Measurements from ENCODE around the gene SMARCE1.

Gene SMARCE1

GRCh38 chr17:40679523-40679907 lies 31.9 kb upstream of the SMARCE1 start:
- no peak overlapping the region for H2AK5ac ChIP-seq (ENCODE audit: low read length, severe bottlenecking)
- no peaks in the 10 kb centered on the region for H3K9me3 ChIP-seq (ENCODE audit: control insufficient read depth, low read length)
- no peak overlapping the region for H2BK5ac ChIP-seq (ENCODE audit: low read depth, low read length, poor library complexity, severe bottlenecking)
- H3K18ac ChIP-seq (ENCODE audit: low read depth in 1 of 2, low read length in 2 of 2): no peak overlapping the region
- H2AFZ ChIP-seq (ENCODE audit: low read depth, low read length): no peak overlapping the region
- H3K4me1 ChIP-seq (ENCODE audit: control insufficient read depth, insufficient read depth, low read depth, low read length): no peaks in the 10 kb centered on the region
- peaks cover 0 to 24% of the 10 kb centered on the region in 2 experiments for H3K27me3 ChIP-seq (ENCODE audit: control insufficient read depth in 1 of 2, insufficient read depth in 1 of 2, low read length in 2 of 2)
- no CpG with 5 or more reads among the region's 2 CpGs for WGBS
- H3K4ac ChIP-seq (ENCODE audit: low read depth in 1 of 2, low read length in 2 of 2): no peak overlapping the region
- H3K23ac ChIP-seq (ENCODE audit: low read length in 2 of 2): no peak overlapping the region
- H2BK12ac ChIP-seq (ENCODE audit: low read length in 2 of 2): no peak overlapping the region
- no peak overlapping the region for H4K91ac ChIP-seq (ENCODE audit: low read length)
- H3K79me1 ChIP-seq (replicated peaks; ENCODE audit: low read length, poor library complexity, severe bottlenecking): no peaks in the 10 kb centered on the region
- H3K9ac ChIP-seq (ENCODE audit: low read length): no peak overlapping the region
- H2BK120ac ChIP-seq (ENCODE audit: low read depth, low read length): no peak overlapping the region
- no peak overlapping the region for H3K4me3 ChIP-seq (ENCODE audit: insufficient read depth in 1 of 2, low read depth in 1 of 2, low read length in 2 of 2)
- H3K14ac ChIP-seq (ENCODE audit: low read length in 2 of 2): no peak overlapping the region
- no peak overlapping the region for H4K8ac ChIP-seq (ENCODE audit: low read length)
- no peak overlapping the region for H3K4me2 ChIP-seq (ENCODE audit: low read length, poor library complexity, severe bottlenecking)
- H3K36me3 ChIP-seq (ENCODE audit: control insufficient read depth in 1 of 2, insufficient read depth in 2 of 2, low read depth in 1 of 2, low read length in 2 of 2): no peaks in the 10 kb centered on the region
- DNase-seq: no peak
- H3K27ac ChIP-seq (ENCODE audit: low read length, poor library complexity, severe bottlenecking): no peak overlapping the region
- no peak overlapping the region for H2BK15ac ChIP-seq (ENCODE audit: low read depth, poor library complexity, severe bottlenecking)

GRCh38 chr17:40678902-40679522 lies 31.4 kb upstream of the SMARCE1 start:
- H2BK12ac ChIP-seq (ENCODE audit: low read length in 2 of 2): no peak overlapping the region
- no peak overlapping the region for H4K91ac ChIP-seq (ENCODE audit: low read length)
- no peaks in the 10 kb centered on the region for H3K4me1 ChIP-seq (ENCODE audit: control insufficient read depth, insufficient read depth, low read depth, low read length)
- WGBS: 62% methylated on average over 2 of the region's 4 CpGs
- no peak overlapping the region for H3K14ac ChIP-seq (ENCODE audit: low read length in 2 of 2)
- H3K4ac ChIP-seq (ENCODE audit: low read depth in 1 of 2, low read length in 2 of 2): no peak overlapping the region
- no peak overlapping the region for H3K27ac ChIP-seq (ENCODE audit: low read length, poor library complexity, severe bottlenecking)
- H3K18ac ChIP-seq (ENCODE audit: low read depth in 1 of 2, low read length in 2 of 2): no peak overlapping the region
- no peak overlapping the region for H3K4me3 ChIP-seq (ENCODE audit: insufficient read depth in 1 of 2, low read depth in 1 of 2, low read length in 2 of 2)
- no peak overlapping the region for H3K9ac ChIP-seq (ENCODE audit: low read length)
- no peak overlapping the region for H3K23ac ChIP-seq (ENCODE audit: low read length in 2 of 2)
- no peak overlapping the region for H4K8ac ChIP-seq (ENCODE audit: low read length)
- H2AFZ ChIP-seq (ENCODE audit: low read depth, low read length): no peak overlapping the region
- no peak overlapping the region for H2BK120ac ChIP-seq (ENCODE audit: low read depth, low read length)
- no peak for DNase-seq
- H2AK5ac ChIP-seq (ENCODE audit: low read length, severe bottlenecking): no peak overlapping the region
- H3K79me1 ChIP-seq (replicated peaks; ENCODE audit: low read length, poor library complexity, severe bottlenecking): no peaks in the 10 kb centered on the region
- no peak overlapping the region for H3K4me2 ChIP-seq (ENCODE audit: low read length, poor library complexity, severe bottlenecking)
- H2BK15ac ChIP-seq (ENCODE audit: low read depth, poor library complexity, severe bottlenecking): no peak overlapping the region
- no peaks in the 10 kb centered on the region for H3K9me3 ChIP-seq (ENCODE audit: control insufficient read depth, low read length)
- H3K36me3 ChIP-seq (ENCODE audit: control insufficient read depth in 1 of 2, insufficient read depth in 2 of 2, low read depth in 1 of 2, low read length in 2 of 2): no peaks in the 10 kb centered on the region
- H2BK5ac ChIP-seq (ENCODE audit: low read depth, low read length, poor library complexity, severe bottlenecking): no peak overlapping the region
- peaks cover 0 to 27% of the 10 kb centered on the region in 2 experiments for H3K27me3 ChIP-seq (ENCODE audit: control insufficient read depth in 1 of 2, insufficient read depth in 1 of 2, low read length in 2 of 2)

- 89% methylated on average over 3 of the region's 4 CpGs for whole genome bisulfite sequencing
- no peaks in the 10 kb centered on the region for H3K79me1 ChIP-seq (replicated peaks; ENCODE audit: low read length, poor library complexity, severe bottlenecking)
- H3K23ac ChIP-seq (ENCODE audit: low read length in 2 of 2): no peak overlapping the region
- H2BK5ac ChIP-seq (ENCODE audit: low read depth, low read length, poor library complexity, severe bottlenecking): no peak overlapping the region
- no peak overlapping the region for H3K4me3 ChIP-seq (ENCODE audit: insufficient read depth in 1 of 2, low read depth in 1 of 2, low read length in 2 of 2)
- H3K4ac ChIP-seq (ENCODE audit: low read depth in 1 of 2, low read length in 2 of 2): no peak overlapping the region
- H2AFZ ChIP-seq (ENCODE audit: low read depth, low read length): no peak overlapping the region
- no peak overlapping the region for H4K91ac ChIP-seq (ENCODE audit: low read length)
- no peak overlapping the region for H2AK5ac ChIP-seq (ENCODE audit: low read length, severe bottlenecking)
- no peak overlapping the region for H3K4me2 ChIP-seq (ENCODE audit: low read length, poor library complexity, severe bottlenecking)
- H3K14ac ChIP-seq (ENCODE audit: low read length in 2 of 2): no peak overlapping the region
- H2BK12ac ChIP-seq (ENCODE audit: low read length in 2 of 2): no peak overlapping the region
- H3K27ac ChIP-seq (ENCODE audit: low read length, poor library complexity, severe bottlenecking): no peak overlapping the region
- H4K8ac ChIP-seq (ENCODE audit: low read length): no peak overlapping the region
- no peak overlapping the region for H2BK15ac ChIP-seq (ENCODE audit: low read depth, poor library complexity, severe bottlenecking)
- no peak overlapping the region for H3K9ac ChIP-seq (ENCODE audit: low read length)
- no peak overlapping the region for H2BK120ac ChIP-seq (ENCODE audit: low read depth, low read length)
- no peak overlapping the region for H3K18ac ChIP-seq (ENCODE audit: low read depth in 1 of 2, low read length in 2 of 2)
- H3K4me1 ChIP-seq (ENCODE audit: control insufficient read depth, insufficient read depth, low read depth, low read length): no peaks in the 10 kb centered on the region
- no peaks in the 10 kb centered on the region for H3K9me3 ChIP-seq (ENCODE audit: control insufficient read depth, low read length)
- no peak for DNase-seq
- no peaks in the 10 kb centered on the region for H3K36me3 ChIP-seq (ENCODE audit: control insufficient read depth in 1 of 2, insufficient read depth in 2 of 2, low read depth in 1 of 2, low read length in 2 of 2)
- H3K27me3 ChIP-seq (ENCODE audit: control insufficient read depth in 1 of 2, insufficient read depth in 1 of 2, low read length in 2 of 2): peaks cover 0 to 30% of the 10 kb centered on the region in 2 experiments
Observed at GRCh38 chr17:40675905-40676304, 28.3 kb upstream of the SMARCE1 start.

GRCh38 chr17:40672654-40673053 lies 25.0 kb upstream of the SMARCE1 start:
- no peaks in the 10 kb centered on the region for H3K79me1 ChIP-seq (replicated peaks; ENCODE audit: low read length, poor library complexity, severe bottlenecking)
- H3K4me3 ChIP-seq (ENCODE audit: insufficient read depth in 1 of 2, low read depth in 1 of 2, low read length in 2 of 2): no peak overlapping the region
- no peaks in the 10 kb centered on the region for H3K9me3 ChIP-seq (ENCODE audit: control insufficient read depth, low read length)
- H3K14ac ChIP-seq (ENCODE audit: low read length in 2 of 2): no peak overlapping the region
- H4K91ac ChIP-seq (ENCODE audit: low read length): no peak overlapping the region
- H3K4ac ChIP-seq (ENCODE audit: low read depth in 1 of 2, low read length in 2 of 2): no peak overlapping the region
- H3K27ac ChIP-seq (ENCODE audit: low read length, poor library complexity, severe bottlenecking): no peak overlapping the region
- H2AK5ac ChIP-seq (ENCODE audit: low read length, severe bottlenecking): no peak overlapping the region
- H3K36me3 ChIP-seq (ENCODE audit: control insufficient read depth in 1 of 2, insufficient read depth in 2 of 2, low read depth in 1 of 2, low read length in 2 of 2): no peaks in the 10 kb centered on the region
- H2BK120ac ChIP-seq (ENCODE audit: low read depth, low read length): no peak overlapping the region
- no peak for DNase-seq
- H2AFZ ChIP-seq (ENCODE audit: low read depth, low read length): no peak overlapping the region
- H3K27me3 ChIP-seq (ENCODE audit: control insufficient read depth in 1 of 2, insufficient read depth in 1 of 2, low read length in 2 of 2): peaks cover 0 to 29% of the 10 kb centered on the region in 2 experiments
- H3K18ac ChIP-seq (ENCODE audit: low read depth in 1 of 2, low read length in 2 of 2): no peak overlapping the region
- no peak overlapping the region for H4K8ac ChIP-seq (ENCODE audit: low read length)
- no peak overlapping the region for H3K4me2 ChIP-seq (ENCODE audit: low read length, poor library complexity, severe bottlenecking)
- H3K4me1 ChIP-seq (ENCODE audit: control insufficient read depth, insufficient read depth, low read depth, low read length): no peaks in the 10 kb centered on the region
- H2BK5ac ChIP-seq (ENCODE audit: low read depth, low read length, poor library complexity, severe bottlenecking): no peak overlapping the region
- no peak overlapping the region for H2BK15ac ChIP-seq (ENCODE audit: low read depth, poor library complexity, severe bottlenecking)
- H3K23ac ChIP-seq (ENCODE audit: low read length in 2 of 2): no peak overlapping the region
- no peak overlapping the region for H3K9ac ChIP-seq (ENCODE audit: low read length)
- H2BK12ac ChIP-seq (ENCODE audit: low read length in 2 of 2): no peak overlapping the region
- 100% methylated on average over 1 of the region's 2 CpGs for WGBS

All from mesenchymal stem cell (in vitro differentiated cells and primary cell).